Spleen (tissue), 7 donors: ENCODE data around the gene AGAP5.
"Not testable (repeated sequence)": the region's sequence is repeated elsewhere in the genome, so short reads cannot be mapped to it uniquely, and the experiment has no call there.

Experiments used
- CTCF ChIP-seq, 11 experiments: fragments of 200-600 bp in 7 of 11; fragments of 450-650 bp in 4 of 11; sonication (generic) in 4 of 11; IDR thresholded peaks in 8 of 11; conservative IDR thresholded peaks in 3 of 11; 1 replicate in 7 of 11; 2 replicates in 4 of 11; pipeline versions ENCODE4 v1.4.0 to v1.8.0; 2016 to 2021; ENCODE audit warnings: antibody characterized with exemption in 11 of 11, inconsistent platforms in 4 of 11, mild to moderate bottlenecking in 1 of 11
- POLR2A ChIP-seq, 3 donors: fragments of 450-650 bp; IDR thresholded peaks; one replicate each; pipeline ENCODE4 v1.5.1; 2017; ENCODE audit warnings: antibody characterized with exemption in 3 of 3, mild to moderate bottlenecking in 1 of 3
- POLR2AphosphoS5 ChIP-seq, 3 donors: sonication (generic); formaldehyde crosslinking; IDR thresholded peaks; one replicate each; pipeline ENCODE4 v1.5.1; 2017; ENCODE audit warnings: antibody characterized with exemption in 3 of 3
- donor health status: DM: no; HTN: no; CAD: no; lungs with moderate emphysema.
- donor health status: DM: no; HTN: no; CAD: no.
- donor health status: DM: no; HTN: no; CAD: no.

DNA sequence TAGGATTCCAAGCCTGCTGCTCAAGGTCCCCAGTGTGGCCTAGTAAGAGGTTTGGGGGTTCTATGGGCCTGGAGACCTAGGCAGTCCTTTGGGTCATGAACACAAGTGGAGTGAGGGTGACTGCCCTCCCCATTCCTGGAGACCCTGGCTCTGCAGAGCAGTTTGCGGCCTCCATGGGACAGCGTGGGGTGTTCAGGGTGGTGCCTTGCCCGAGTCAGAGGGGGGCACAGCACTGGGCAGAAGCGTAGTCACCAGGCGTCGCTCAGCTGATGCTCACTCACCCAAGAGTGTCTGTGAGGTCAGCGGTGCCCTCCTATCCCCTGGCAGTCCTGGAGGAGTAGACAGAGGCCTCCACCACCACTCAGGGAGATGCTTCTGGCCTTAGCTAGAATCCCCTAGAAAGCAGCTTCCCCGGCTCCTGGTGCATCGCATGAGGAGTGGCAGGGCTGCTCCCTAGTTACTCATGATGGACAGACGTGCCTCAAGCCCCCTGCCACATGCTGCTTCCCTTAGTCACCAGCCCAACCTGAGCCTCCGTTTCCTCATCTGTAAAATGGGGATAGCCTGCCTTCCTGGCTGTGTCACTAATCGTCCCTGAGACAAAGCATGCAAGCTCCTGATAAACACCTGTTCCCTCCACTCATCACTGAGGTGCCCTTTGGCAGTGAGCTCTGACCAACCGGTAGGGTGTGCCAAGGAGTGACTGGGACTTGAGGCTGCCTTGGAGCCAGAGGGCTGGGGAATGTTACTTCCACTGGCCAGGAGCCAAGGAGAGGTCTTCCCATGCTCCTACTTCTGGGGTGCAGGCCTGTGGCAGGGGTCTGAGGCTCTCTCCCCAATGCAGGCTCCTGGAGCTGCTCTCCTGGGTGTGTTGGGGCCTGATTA is 33.5 kb downstream of the AGAP5 start:
- TF ChIP-seq POLR2A (IDR thresholded peaks at IDR 0.05); CTCF (IDR thresholded peaks at IDR 0.05 in 8 of 11, conservative IDR thresholded peaks at IDR 0.05 in 3 of 11); POLR2AphosphoS5 (IDR thresholded peaks at IDR 0.05): not testable (repeated sequence)
